HEK293T (cell line): ENCODE measurements around the gene CMTM2.

Experiments used
- CTCF ChIA-PET: fragments of 350-600 bp; formaldehyde crosslinking; extraction: SDS; loops from one replicate; lab custom pipeline; 2021; ENCODE audit warnings: antibody characterized with exemption, inconsistent platforms; lab: Yijun Ruan, JAX
- POLR2A ChIA-PET: fragments of 350-600 bp; formaldehyde crosslinking; extraction: SDS; loops from one replicate; lab custom pipeline; 2020; ENCODE audit warnings: antibody characterized with exemption, inconsistent platforms; lab: Yijun Ruan, JAX
- DNase-seq: peaks from one replicate; pipeline ENCODE4 v3.0.0; 2012; ENCODE audit warnings: mixed read lengths; ENCODE audit errors: extremely low spot score
- ARNT ChIP-seq: fragments of 450-650 bp; IDR thresholded peaks from 2 replicates; pipeline ENCODE4 v1.6.1; 2017; ENCODE audit warnings: mild to moderate bottlenecking
- BHLHE40 ChIP-seq: fragments of 450-650 bp; IDR thresholded peaks from 2 replicates; pipeline ENCODE4 v1.6.1; 2016; ENCODE audit warnings: mild to moderate bottlenecking, moderate library complexity, borderline replicate concordance
- CTBP1 ChIP-seq: fragments of 450-650 bp; IDR thresholded peaks from 2 replicates; pipeline ENCODE4 v1.6.1; 2016; ENCODE audit warnings: borderline replicate concordance
- ELF4 ChIP-seq: fragments of 450-650 bp; IDR thresholded peaks from 2 replicates; pipeline ENCODE4 v1.6.1; 2017; ENCODE audit warnings: antibody characterized with exemption
- FOXA1 ChIP-seq: fragments of 450-650 bp; IDR thresholded peaks from 2 replicates; pipeline ENCODE4 v1.6.1; 2016; ENCODE audit warnings: mild to moderate bottlenecking
- FOXK2 ChIP-seq: fragments of 450-650 bp; IDR thresholded peaks from 2 replicates; pipeline ENCODE4 v1.6.1; 2016; ENCODE audit warnings: mild to moderate bottlenecking
- FOXM1 ChIP-seq: fragments of 450-650 bp; IDR thresholded peaks from 2 replicates; pipeline ENCODE4 v1.6.1; 2017; ENCODE audit warnings: mild to moderate bottlenecking, borderline replicate concordance
- HDGF ChIP-seq: fragments of 450-650 bp; IDR thresholded peaks from 2 replicates; pipeline ENCODE4 v1.6.1; 2017; ENCODE audit warnings: antibody characterized with exemption, borderline replicate concordance
- L3MBTL2 ChIP-seq: fragments of 450-650 bp; conservative IDR thresholded peaks from 2 replicates; pipeline ENCODE4 v1.6.1; 2016; ENCODE audit warnings: mild to moderate bottlenecking
- LEF1 ChIP-seq: fragments of 450-650 bp; IDR thresholded peaks from 2 replicates; pipeline ENCODE4 v1.6.1; 2017; ENCODE audit warnings: mild to moderate bottlenecking, borderline replicate concordance
- NFRKB ChIP-seq: fragments of 450-650 bp; IDR thresholded peaks from 2 replicates; pipeline ENCODE4 v1.6.1; 2016; ENCODE audit warnings: mild to moderate bottlenecking, moderate library complexity
- SP1 ChIP-seq: fragments of 450-650 bp; IDR thresholded peaks from 2 replicates; pipeline ENCODE4 v1.6.1; 2017
- SUZ12 ChIP-seq: fragments of 450-650 bp; IDR thresholded peaks from 2 replicates; pipeline ENCODE4 v1.6.1; 2016; ENCODE audit warnings: mild to moderate bottlenecking
- TARDBP ChIP-seq: fragments of 450-650 bp; IDR thresholded peaks from 2 replicates; pipeline ENCODE4 v1.6.1; 2016
- ZNF384 ChIP-seq: fragments of 450-650 bp; IDR thresholded peaks from 2 replicates; pipeline ENCODE4 v1.6.1; 2016
- TF ChIP-seq, protein P1 (sequence below): fragments of 450-650 bp; IDR thresholded peaks from 2 replicates; pipeline ENCODE4 v1.6.1; 2016

Gene CMTM2

DNA sequence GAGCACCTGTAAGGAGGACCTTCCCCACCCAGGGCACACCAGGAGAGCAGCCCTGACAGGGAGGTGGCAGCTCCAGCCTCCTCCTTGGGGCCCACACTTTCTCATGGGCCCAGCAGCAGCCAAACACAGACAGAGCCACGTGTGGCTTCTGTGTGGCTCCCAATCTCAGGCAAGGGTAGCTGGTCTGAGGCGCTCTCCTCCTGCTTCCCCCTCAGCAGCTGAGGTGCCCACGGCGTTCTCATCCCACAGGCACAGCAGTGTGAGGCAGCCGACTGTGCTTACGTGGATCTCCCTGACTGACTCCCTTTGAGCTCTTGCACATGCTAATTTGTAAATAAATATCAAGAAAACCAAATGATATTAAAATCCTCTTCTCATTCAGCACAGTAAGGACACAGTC lies 56.1 kb downstream of the CMTM2 start:
- TF ChIP-seq CTBP1 (no peak), ARNT (no peak), FOXM1 (no peak), LEF1 (no peak), SP1 (no peak), BHLHE40 (no peak), HDGF (no peak)
- TF ChIP-seq, protein P1, sequence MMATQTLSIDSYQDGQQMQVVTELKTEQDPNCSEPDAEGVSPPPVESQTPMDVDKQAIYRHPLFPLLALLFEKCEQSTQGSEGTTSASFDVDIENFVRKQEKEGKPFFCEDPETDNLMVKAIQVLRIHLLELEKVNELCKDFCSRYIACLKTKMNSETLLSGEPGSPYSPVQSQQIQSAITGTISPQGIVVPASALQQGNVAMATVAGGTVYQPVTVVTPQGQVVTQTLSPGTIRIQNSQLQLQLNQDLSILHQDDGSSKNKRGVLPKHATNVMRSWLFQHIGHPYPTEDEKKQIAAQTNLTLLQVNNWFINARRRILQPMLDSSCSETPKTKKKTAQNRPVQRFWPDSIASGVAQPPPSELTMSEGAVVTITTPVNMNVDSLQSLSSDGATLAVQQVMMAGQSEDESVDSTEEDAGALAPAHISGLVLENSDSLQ: no peak
- POLR2A ChIA-PET: no interaction called here
- no peak for DNase-seq
- CTCF ChIA-PET: interaction anchor here (1.9 kb wide), 1 partner anchor 15 kb away, joined by 5 read pairs; no protein-coding TSS in a partner anchor

DNA sequence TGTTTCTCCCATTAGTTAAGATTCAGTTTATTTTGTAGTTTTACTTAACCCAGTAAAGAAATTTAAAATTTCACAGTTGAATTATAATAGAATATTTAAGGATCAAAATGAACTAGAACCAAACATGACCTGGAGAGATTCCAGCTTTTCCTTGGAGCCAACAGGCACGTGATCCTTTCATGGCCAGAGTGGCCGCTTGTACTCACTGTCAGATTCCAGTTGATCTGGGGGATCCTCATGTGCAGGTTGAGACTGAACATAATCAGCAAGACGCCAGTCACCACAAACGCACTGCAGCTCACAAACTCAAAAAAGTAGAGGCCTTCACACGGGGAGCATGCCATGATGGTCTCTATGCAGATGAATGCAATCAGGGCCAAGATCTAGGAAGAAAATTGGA lies 56.9 kb downstream of the CMTM2 start:
- no peak for DNase-seq
- CTCF ChIA-PET: interaction anchor here (1.9 kb wide), 1 partner anchor 15 kb away, joined by 5 read pairs; no protein-coding TSS in a partner anchor
- no peak for TF ChIP-seq LEF1
- no peak for TF ChIP-seq FOXA1
- TF ChIP-seq, protein P1: no peak
- POLR2A ChIA-PET: no interaction called here

DNA sequence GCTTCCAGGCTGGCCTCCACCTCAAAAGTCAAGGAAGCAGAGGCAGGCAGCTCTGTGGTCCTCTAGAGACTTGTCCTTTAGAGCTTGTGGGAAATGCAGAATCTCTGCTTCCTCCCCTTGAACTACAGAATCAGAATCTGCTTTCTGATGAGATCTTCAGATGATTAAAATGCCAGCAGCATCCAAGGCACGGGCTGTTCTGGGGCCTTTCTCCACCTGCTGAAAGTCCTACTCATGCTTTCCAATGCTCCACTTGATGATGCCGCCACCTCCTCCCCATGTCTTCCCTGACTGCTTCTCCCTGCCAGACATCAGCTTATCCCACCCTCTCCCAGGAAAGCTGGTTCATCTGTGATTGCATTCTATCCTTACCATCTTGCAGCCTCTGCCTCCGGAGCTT lies 58.5 kb downstream of the CMTM2 start:
- DNase-seq: no peak
- TF ChIP-seq ARNT (no peak), FOXA1 (no peak), ZNF384 (no peak), L3MBTL2 (no peak), SP1 (no peak), LEF1 (no peak), HDGF (no peak), FOXK2 (no peak), CTBP1 (no peak), FOXM1 (no peak), ELF4 (no peak), NFRKB (no peak), TARDBP (no peak), SUZ12 (no peak)
- TF ChIP-seq, protein P1: no peak
- ChIA-PET POLR2A (interaction anchor here (2.1 kb wide), 1 partner anchor 13 kb away, joined by 7 read pairs; no protein-coding TSS in a partner anchor), CTCF (interaction anchor here (0.7 kb wide), 1 partner anchor 14 kb away, joined by 3 read pairs; no protein-coding TSS in a partner anchor)
